ENCODE data around the gene WFDC6. TPM values are rescaled to one million over a fixed set of nuclear protein-coding genes. Genes with fewer than 3 reads are reported as not detected.

The WFDC6 gene
- total RNA-seq, 4 donors from 2014 or later = not detected

GRCh38 chr20:45507011-45507820 is 32.1 kb downstream of the WFDC6 start:
- WGBS, 2 donors (ENCODE audit: low coverage in 1 of 2) = 83 to 93% methylated on average over 3 to 5 of the region's 5 CpGs
- in situ Hi-C loops (cut with MboI; ENCODE audit: low pct_ligation_motif_present in 1 of 4, low pct_unique_long_range_greater_than_20kb in 1 of 4, low sequenced_read_pairs in 3 of 4) = no loop called here
- H3K27me3 ChIP-seq = no peaks in the 10 kb centered on the region
- H3K9me3 ChIP-seq = no peaks in the 10 kb centered on the region
- no peak overlapping the region for H3K4me3 ChIP-seq
- intact Hi-C loops (cut with DNase I; ENCODE audit: low total_unique reads) = no loop called here
- no peak overlapping the region for H3K27ac ChIP-seq
- DNase-seq = no peak
- H3K4me1 ChIP-seq = no peaks in the 10 kb centered on the region
- TF ChIP-seq POLR2A (IDR thresholded peaks at IDR 0.05) (no peak), CTCF (IDR thresholded peaks at IDR 0.05) (no peak), POLR2AphosphoS5 (IDR thresholded peaks at IDR 0.05) (no peak), EP300 (IDR thresholded peaks at IDR 0.05; ENCODE audit: low read depth) (no peak)
- H3K36me3 ChIP-seq = no peaks in the 10 kb centered on the region

GRCh38 chr20:45506398-45506797 is 32.9 kb downstream of the WFDC6 start:
- no peak for TF ChIP-seq POLR2AphosphoS5 (IDR thresholded peaks at IDR 0.05)
- no peak for TF ChIP-seq POLR2A (IDR thresholded peaks at IDR 0.05)
- TF ChIP-seq EP300 (IDR thresholded peaks at IDR 0.05; ENCODE audit: low read depth) = no peak
- TF ChIP-seq CTCF (IDR thresholded peaks at IDR 0.05) = no peak
- whole genome bisulfite sequencing, 2 donors (ENCODE audit: low coverage in 1 of 2) = 72% methylated on average over 2 of the region's 2 CpGs; no CpG with 5 or more reads in 1 of the 2 donors
- in situ Hi-C loops (cut with MboI; ENCODE audit: low pct_ligation_motif_present in 1 of 4, low pct_unique_long_range_greater_than_20kb in 1 of 4, low sequenced_read_pairs in 3 of 4) = no loop called here
- intact Hi-C loops (cut with DNase I; ENCODE audit: low total_unique reads) = no loop called here
- H3K9me3 ChIP-seq = no peaks in the 10 kb centered on the region
- no peak overlapping the region for H3K4me3 ChIP-seq
- H3K27ac ChIP-seq = no peak overlapping the region
- DNase-seq = no peak
- H3K27me3 ChIP-seq = no peaks in the 10 kb centered on the region
- no peaks in the 10 kb centered on the region for H3K36me3 ChIP-seq
- H3K4me1 ChIP-seq = no peaks in the 10 kb centered on the region

GRCh38 chr20:45503403-45503802 is 35.9 kb downstream of the WFDC6 start:
- Histone ChIP-seq H3K4me1 (peaks cover 0 to 15% (median 6%) of the 10 kb centered on the region in 4 donors), H3K36me3 (no peaks in the 10 kb centered on the region), H3K27ac (no peak overlapping the region), H3K4me3 (no peak overlapping the region), H3K27me3 (no peaks in the 10 kb centered on the region), H3K9me3 (no peaks in the 10 kb centered on the region)
- WGBS, 2 donors (ENCODE audit: low coverage in 1 of 2) = 21 to 29% methylated on average over 2 of the region's 2 CpGs
- no peak for TF ChIP-seq POLR2AphosphoS5 (IDR thresholded peaks at IDR 0.05)
- TF ChIP-seq CTCF (IDR thresholded peaks at IDR 0.05) = no peak
- no peak for TF ChIP-seq POLR2A (IDR thresholded peaks at IDR 0.05)
- TF ChIP-seq EP300 (IDR thresholded peaks at IDR 0.05; ENCODE audit: low read depth) = no peak
- in situ Hi-C loops (cut with MboI; ENCODE audit: low pct_ligation_motif_present in 1 of 4, low pct_unique_long_range_greater_than_20kb in 1 of 4, low sequenced_read_pairs in 3 of 4) (no loop called here), intact Hi-C loops (cut with DNase I; ENCODE audit: low total_unique reads) (no loop called here)
- DNase-seq = no peak

- Histone ChIP-seq H3K4me3 (no peak overlapping the region), H3K36me3 (no peaks in the 10 kb centered on the region), H3K27me3 (peaks cover 5% of the 10 kb centered on the region), H3K4me1 (peaks cover 0 to 17% (median 6%) of the 10 kb centered on the region in 4 donors), H3K27ac (no peak overlapping the region), H3K9me3 (no peaks in the 10 kb centered on the region)
- in situ Hi-C loops (cut with MboI; ENCODE audit: low pct_ligation_motif_present in 1 of 4, low pct_unique_long_range_greater_than_20kb in 1 of 4, low sequenced_read_pairs in 3 of 4) (no loop called here), intact Hi-C loops (cut with DNase I; ENCODE audit: low total_unique reads) (no loop called here)
- no peak for DNase-seq
- 0 to 17% methylated on average over 1 of the region's 1 CpG for WGBS, 2 donors (ENCODE audit: low coverage in 1 of 2)
- TF ChIP-seq POLR2A (IDR thresholded peaks at IDR 0.05) (no peak), POLR2AphosphoS5 (IDR thresholded peaks at IDR 0.05) (no peak), EP300 (IDR thresholded peaks at IDR 0.05; ENCODE audit: low read depth) (no peak), CTCF (IDR thresholded peaks at IDR 0.05) (no peak)
These were observed 36.7 kb downstream of the WFDC6 start for GRCh38 chr20:45502561-45502960.
